ENCODE data around the gene JMJD8.

GRCh38 chr16:726188-726437, 42.0 kb upstream of the JMJD8 start:
- TF ChIP-seq POLR2AphosphoS5 (IDR thresholded peaks at IDR 0.05; ENCODE audit: insufficient read depth in 1 of 2, low read depth in 1 of 2) (no peak), CTCF (IDR thresholded peaks at IDR 0.05) (no peak)

Measured in vagina (tissue), 2 donors.